NCI-H2029 treated with DMSO at 0.1 percent for 48 hours (cell line): ENCODE measurements around the gene KIAA0319L.

Experiments
- DNase-seq: peaks from one replicate; lab custom pipeline; 2025; lab: John Stamatoyannopoulos, UW

KIAA0319L gene

GRCh38 chr1:35537806-35538205 is 19.4 kb downstream of the KIAA0319L start:
- no peak for DNase-seq

DNA sequence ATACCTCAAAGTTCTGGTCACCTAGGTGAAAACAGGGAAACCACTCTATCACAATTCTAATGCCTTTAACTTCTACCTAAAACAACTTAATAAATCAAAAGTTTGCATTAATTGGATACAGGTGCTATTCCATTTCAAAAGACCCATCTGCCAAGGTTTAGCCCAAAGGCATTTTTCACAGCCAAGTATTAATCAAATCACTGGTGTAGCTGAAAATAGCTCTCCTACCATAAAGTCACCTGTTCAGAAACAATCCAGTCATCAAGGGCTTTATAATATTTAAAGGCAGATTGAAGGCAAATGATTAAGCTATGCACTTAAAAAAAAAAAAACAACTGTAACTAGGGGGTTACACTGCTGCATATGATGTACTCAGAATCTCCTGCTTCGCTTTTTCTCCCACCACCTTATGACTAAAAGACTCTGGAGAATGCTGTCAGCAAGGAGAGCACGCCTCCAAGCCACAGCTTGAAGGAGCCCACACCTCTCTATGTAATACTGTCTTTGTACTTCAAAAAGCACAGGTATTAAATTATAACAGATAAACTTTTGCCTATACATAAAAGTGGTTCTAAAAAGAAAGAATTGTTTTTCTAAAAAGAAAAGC is 20.5 kb downstream of the KIAA0319L start:
- DNase-seq: no peak

DNA sequence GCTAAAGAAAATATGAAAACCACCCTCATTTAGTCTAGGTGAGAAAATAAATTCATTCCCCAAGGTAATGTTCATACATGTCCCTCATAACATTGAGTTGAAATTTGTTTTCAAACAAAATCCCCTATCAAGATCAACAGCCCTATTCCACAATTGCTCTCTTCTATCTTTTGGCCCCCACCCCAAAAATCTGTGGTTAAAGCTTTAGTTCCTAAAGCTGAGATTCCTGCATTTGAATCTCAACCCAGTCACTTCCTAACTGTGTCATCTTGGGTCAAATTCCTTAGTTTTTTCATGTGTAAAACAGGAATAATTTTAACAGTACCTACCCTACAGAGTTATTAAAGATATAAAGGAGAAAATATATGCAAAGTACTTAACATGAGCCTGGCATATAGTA is 22.0 kb downstream of the KIAA0319L start:
- DNase-seq: no peak

- DNase-seq: no peak
Measured at GRCh38 chr1:35533586-35533985, 23.6 kb downstream of the KIAA0319L start.

DNA sequence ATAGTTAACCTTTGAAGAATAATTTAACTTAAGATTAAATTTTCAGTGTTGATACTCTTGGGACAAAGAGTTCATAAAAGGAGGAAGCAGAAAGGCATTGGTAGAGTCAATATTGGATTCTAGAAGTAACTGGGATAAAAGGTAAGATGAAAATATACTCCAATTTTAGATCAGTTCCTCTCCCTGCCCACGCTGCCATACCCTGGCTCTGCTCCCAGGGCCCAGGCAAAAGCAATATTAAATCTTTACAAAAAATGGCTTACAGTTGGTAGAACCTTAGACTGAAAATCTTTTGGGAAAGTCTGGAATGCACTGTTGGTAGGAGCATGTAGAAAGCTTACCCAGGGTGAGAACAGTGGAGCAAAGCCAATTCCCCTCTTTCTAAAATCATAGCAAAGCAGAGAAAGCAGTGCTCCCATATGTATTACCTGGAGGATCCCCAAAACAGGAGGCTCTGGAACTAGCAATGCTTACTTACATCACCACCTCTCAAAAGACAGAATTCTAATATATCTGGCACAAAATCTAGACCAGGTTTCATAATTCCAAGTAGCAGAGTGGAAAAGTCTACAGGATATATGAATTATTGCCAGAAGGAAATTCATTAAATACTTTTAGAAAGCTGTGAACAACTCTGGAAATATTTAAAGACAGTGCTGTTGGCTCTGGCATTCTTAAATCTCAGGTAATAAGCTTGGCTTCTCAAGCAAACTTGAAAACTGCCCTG is 24.5 kb downstream of the KIAA0319L start:
- no peak for DNase-seq

GRCh38 chr1:35531368-35531767 is 25.8 kb downstream of the KIAA0319L start:
- DNase-seq: no peak

GRCh38 chr1:35530946-35531345 is 26.3 kb downstream of the KIAA0319L start:
- DNase-seq: no peak

- no peak for DNase-seq
Measured at GRCh38 chr1:35530168-35530567, 27.0 kb downstream of the KIAA0319L start.

DNA sequence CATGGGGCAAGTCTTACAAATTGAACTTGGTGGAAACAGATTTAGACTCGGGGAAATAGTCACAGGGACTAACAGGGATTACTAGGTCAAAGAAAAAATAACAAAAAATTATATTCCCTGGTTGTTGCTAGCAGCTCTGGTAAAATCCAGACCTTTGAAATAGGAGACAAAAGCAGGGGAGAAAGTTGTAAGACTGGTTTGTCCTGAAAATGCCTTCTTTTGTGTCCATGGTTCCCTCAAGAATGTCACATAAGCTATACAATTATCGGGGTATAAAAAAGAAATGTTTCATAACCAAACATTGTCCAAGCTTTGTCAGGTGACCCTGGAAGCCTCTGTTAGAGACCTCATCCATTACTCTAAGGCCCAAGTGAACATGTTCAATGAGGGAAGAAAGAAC is 33.1 kb downstream of the KIAA0319L start:
- DNase-seq: no peak

GRCh38 chr1:35519432-35519831 is 37.8 kb downstream of the KIAA0319L start:
- DNase-seq: no peak

GRCh38 chr1:35518183-35518582 is 39.0 kb downstream of the KIAA0319L start:
- DNase-seq: no peak

GRCh38 chr1:35511305-35511704 is 45.9 kb downstream of the KIAA0319L start:
- DNase-seq: no peak

DNA sequence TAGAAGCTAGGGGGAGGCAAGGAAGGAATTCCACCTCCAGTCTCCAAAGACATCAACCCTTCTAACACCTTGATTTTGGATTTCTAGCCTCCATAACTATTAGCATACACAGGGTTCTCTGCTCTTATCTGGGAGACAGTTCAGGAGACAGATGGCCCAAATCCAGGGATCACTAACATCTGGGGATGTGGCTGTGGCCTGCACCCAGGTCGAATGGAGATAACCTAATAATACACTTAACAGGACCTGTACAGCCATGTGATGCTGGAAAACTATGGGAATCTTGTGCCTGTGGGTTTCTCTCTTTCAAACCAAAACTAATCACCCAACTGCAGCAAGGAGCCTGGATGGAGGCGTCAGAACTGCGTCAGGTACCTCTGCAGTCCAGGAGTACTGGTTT is 47.6 kb downstream of the KIAA0319L start:
- no peak for DNase-seq

DNA sequence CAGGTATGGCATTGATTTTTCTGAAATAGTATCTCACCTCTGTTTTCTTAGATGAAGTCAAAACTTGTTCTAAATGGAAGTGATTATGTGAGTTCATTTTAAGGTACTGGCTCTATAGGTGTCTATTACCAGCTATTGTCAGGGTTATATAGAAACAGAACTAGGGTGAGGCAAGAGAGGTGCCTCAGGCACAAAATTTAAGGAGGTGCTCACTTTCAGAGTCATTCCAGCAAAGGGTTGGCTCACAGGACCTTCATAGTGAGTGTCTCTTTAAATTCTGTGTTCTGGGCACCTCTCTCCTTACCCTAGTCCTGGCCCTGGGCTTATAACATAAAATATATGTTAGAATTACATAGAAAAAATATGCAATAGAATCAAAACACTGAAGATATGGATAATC is 49.3 kb downstream of the KIAA0319L start:
- DNase-seq: no peak

DNA sequence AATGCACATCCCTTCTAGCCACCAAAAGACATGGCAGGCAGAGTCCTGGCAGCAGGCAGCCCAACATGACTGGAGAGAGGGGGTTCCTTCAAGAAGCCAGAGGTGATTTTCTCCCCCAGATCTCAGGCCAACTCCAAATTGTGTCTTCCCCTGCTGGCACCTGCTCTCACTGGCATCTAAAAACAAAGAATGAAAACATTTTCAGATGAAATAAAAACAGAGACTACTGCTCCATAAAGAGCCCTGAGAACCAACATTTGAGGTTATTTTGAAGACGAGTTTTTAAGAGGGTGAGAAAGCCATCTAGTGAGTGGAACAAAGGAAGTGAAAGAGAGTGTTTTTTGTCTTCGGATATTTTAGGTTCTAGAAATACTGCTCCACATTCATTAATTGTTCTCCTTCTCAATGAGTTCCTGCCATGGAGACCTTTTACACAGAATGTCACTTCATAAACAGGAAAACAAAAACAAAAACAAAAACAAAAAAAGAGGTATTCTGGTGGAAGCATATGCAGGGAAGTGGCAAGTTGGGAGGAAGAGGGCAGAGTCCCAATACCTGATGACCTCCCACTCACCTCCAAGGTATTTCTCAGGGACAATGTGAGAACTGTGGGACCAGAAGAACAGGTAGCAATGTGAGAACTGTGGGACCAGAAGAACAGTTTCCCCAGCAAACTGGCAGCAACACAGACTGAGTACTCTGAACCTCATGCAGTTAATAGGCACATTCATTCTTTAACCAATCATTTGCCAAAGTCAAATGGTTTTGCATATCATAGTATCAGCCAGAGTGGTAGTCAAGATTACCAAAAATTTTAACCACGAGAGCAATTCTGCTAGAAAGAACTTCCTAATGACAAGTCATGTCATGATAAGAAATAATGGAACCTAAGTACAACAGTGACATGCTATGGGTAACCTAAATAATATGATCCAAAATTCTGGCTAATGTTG is 50.0 kb downstream of the KIAA0319L start:
- DNase-seq: no peak

DNA sequence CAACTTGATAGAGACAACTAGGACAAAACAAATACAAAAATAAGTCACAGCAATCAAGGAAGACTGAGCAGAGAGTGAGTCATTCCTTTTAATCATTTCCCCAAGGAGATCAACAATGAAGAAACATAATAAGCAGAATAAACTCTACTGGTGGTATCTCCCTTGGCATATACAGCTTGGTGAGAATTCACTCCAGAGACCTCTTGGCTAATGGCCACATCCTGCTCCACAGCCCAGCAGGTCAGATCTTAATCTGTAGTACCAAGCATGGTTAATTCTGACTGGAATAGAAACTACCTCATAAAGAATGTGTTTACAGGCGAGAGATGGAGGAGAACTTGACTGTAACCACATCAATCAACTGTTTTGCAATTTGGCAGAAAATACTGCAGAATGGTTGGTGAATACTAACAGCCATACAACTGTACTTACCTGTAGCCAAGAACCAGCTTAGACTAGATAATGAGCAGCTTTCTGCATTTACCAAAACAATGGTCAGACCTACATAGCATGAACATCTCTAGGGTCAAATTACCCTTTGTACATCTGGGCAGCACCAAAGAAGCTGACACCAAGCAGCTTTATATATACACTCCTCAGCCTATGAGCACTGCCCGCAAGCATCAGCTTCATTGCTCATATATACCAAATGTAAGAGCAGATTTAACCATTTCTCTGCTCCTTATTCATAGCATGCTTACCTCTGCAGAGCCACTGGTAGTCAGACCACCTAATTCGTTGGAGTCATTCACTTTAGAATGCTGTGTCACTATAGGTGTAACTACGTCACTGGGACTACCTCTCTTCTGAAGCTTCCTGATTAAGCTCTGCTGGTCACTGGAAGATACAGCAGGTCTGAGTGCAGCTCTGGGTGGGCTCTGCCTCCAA is 51.0 kb downstream of the KIAA0319L start:
- DNase-seq: peak; percentile 56

GRCh38 chr1:35502242-35502641 is 55.0 kb downstream of the KIAA0319L start:
- DNase-seq: no peak

- no peak for DNase-seq
Measured at GRCh38 chr1:35500439-35500838, 56.8 kb downstream of the KIAA0319L start.

DNA sequence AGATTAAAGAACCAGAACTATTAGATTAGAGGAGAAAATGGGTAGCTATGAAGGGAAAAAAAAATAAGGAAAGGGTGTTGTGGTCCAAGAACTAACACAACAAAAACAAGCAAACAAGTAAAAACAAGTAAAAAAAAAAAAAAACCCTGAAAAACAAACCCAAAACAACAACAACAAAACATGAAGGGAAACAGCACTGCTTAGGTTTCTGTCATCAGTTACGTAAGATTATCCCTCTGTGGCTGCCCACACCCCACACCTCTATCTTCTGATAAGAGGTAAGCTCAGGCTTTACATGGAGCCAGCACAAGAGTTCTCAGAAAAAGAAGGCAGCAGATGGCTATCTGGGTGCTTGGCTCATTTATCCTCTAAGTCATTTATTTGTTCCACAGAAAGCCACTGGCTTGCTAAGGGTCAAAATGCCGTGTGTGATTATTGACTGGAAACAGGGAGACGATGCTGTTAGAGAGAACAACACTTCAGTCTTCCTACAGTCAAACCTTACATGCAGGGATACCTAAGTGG is 57.5 kb downstream of the KIAA0319L start:
- no peak for DNase-seq

DNA sequence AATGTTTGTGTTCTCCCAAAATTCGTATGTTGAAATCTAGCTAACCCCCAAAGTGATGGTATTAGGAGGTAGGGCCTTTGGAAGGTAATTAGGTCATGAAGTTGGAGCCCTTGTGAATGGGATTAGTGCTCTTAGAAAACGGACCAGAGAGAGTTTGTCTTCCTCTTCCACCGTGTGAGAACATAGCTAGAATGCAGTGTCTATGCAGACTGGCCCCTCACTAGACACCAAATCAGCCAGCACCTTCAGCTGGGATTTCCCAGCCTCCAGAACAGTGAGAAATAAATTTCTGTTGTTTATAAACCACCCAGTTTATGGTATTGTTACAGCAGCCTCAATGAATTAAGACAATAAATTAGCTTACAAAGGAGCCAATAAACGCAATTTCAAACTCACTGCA is 58.0 kb downstream of the KIAA0319L start:
- DNase-seq: no peak

GRCh38 chr1:35497571-35497970 is 59.6 kb downstream of the KIAA0319L start:
- no peak for DNase-seq

GRCh38 chr1:35490250-35490649 is 67.0 kb downstream of the KIAA0319L start:
- no peak for DNase-seq
